CD4-positive, alpha-beta T cell treated with Interleukin-4 for 1 hour (primary cell): ENCODE measurements around the gene FHIT.

Experiments used
- DNase-seq, 2 donors: peaks; one replicate each; pipeline ENCODE4 v3.0.0-alpha.2; 2020 to 2022

Gene FHIT

DNA sequence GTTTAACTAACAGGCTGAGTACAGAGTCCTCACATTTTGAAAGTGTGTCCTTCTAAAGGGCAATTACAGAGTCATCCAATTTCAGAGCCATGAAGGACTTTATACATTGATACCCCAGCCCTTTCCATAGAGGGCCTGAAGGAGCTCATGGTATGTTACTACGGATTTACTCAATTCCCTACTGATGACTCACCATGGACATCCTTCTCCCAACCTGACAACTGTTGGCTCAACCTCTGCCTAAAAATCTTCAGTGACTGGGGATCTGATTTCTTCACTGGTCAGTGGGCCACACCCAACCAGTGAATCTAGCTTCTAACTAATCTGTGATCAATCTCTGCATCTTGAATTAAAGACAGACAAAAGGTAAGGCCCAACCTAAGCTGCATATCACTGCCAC is 1238.0 kb downstream of the FHIT start:
- no peak for DNase-seq

- DNase-seq: no peak
Measured at GRCh38 chr3:60011218-60011617, 1240.0 kb downstream of the FHIT start.

- peak; percentile 80 to 84 for DNase-seq
Measured at GRCh38 chr3:60010781-60011180, 1240.5 kb downstream of the FHIT start.

- DNase-seq: no peak
Measured at GRCh38 chr3:60009931-60010478, 1241.2 kb downstream of the FHIT start.

DNA sequence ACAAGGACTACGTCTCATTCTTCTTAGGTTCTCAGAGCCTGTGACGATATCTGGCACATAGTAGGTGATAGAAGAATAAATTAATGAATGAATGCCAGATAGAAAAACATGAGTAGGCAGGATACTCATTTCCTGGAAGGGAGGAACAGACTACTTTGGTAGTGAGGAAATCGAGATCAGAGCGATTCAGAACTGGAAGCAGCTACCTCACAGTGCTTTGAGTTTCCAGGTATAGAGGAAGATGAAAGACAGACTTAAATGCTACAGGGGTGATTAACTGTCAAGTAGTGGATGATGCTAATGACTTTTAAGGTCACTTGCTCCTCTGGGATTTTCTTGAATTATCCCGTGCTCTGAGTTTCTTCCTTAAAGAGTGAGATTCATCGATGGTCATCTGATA is 1249.9 kb downstream of the FHIT start:
- DNase-seq: no peak

GRCh38 chr3:60000311-60001105 is 1250.7 kb downstream of the FHIT start:
- DNase-seq: no peak

GRCh38 chr3:59998058-59998457 is 1253.2 kb downstream of the FHIT start:
- DNase-seq: no peak

DNA sequence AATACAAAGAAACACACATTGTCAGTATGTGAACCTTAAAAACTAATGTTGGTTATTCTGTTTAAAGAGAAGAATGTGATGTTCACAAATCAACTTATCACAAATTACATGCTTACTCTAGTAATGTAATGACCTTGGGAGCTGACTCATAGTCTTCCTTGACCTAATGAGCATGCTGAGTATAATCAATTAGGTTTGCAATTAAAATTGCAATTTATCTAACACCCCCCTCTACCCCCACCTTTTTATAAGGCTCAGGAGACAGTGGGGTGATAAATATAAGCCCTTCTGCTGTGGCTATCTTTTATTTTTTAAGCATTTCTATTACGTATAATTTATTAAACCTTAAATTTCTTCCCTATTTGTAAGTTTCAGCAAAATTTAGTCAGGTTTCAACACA is 1253.7 kb downstream of the FHIT start:
- DNase-seq: no peak

DNA sequence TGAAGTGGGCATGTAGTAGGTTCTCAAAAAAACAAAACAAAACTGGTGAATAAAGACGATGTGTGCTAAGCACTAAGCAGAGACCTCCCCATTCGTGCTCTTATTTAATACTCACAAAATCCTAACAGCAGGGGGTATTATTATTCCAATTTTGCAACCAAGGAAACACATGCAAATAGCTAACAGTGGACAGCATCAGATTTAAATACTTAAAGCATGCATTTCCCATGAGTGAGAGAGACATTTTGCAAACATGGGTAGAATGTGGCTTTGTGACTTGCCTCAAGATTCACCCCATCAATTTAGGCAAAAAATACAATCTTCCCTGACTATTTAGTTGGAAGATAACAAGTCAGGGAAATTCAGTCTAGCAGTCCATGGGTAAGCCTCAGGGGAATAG is 1255.2 kb downstream of the FHIT start:
- no peak for DNase-seq

DNA sequence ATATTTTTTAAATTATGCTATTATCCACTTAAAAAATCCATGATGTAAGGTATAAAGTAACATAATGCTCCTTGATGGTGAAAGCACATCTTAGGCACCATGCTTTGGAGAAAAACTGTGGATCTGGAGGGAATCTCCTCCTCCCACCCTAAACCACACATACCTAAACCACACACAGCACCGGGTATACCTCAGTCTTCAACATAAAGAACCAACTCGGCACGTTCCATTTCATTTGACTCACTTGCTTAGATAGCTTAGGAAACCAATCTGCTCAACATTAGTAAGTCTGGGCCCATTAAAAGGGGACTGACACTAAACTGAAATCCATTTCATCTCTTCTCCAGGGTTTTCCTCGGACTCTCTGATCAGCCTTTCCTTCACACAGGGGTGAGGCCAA is 1255.7 kb downstream of the FHIT start:
- DNase-seq: no peak

- no peak for DNase-seq
Measured at GRCh38 chr3:59994732-59995304, 1256.4 kb downstream of the FHIT start.

DNA sequence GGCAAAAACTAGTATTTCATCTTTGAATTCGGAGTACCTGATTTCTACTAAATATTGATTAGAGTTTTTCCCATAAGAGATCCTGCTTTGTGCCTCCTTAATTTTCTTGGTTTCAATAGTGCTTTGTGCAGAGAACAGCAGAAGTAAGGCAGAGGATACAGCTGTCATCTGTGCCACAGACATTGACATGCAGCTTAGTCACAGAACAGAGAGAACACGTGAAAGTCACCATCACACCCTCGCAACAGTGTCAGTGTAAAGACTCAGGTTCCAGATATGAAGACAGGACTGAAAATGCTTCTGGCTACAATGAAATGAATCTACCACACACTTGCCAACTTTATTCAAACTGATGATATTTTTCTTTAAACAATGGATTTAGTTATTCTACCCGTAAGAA is 1258.7 kb downstream of the FHIT start:
- no peak for DNase-seq

GRCh38 chr3:59990915-59991314 is 1260.3 kb downstream of the FHIT start:
- no peak for DNase-seq

DNA sequence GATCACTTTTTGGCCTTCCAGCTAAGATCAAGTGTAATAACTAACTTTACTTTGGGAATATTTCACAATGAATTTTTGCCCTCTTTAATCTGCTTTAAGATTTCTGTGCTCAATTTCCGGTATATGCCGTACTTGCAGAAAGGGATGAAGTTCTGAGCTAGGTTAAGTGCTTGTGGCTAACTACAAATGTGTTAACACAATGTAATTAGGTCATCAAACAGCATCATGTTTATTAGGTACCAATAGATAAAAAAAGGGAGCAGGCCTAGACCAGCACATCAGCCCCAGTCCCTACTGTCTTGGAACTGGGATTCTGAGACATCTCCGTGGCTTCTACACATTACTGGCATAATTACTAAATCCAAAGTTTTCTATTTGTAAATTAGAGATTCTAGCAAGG is 1268.7 kb downstream of the FHIT start:
- no peak for DNase-seq

- DNase-seq: peak in 1 of 2 donors; percentile 28
Measured at GRCh38 chr3:59981377-59981776, 1269.9 kb downstream of the FHIT start.

DNA sequence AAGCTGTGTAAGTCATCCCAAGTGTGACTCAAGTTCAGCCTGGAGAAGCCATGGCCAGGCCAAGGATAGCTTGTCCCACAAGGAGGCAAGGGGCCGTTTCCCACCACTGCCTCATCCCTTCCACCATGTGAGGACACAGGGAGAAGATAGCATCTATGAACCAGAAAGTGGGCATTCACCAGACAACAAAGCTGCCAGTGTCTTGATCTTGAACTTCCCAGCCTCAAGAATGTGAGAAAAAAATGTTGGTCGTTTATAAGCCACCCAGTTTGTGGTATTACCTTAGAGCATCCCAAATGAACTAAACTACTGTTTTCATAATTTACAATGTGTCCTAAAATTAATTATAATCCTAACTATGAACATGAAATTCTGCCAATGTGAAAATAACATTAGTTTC is 1270.7 kb downstream of the FHIT start:
- DNase-seq: no peak

GRCh38 chr3:59979542-59979941 is 1271.7 kb downstream of the FHIT start:
- no peak for DNase-seq

DNA sequence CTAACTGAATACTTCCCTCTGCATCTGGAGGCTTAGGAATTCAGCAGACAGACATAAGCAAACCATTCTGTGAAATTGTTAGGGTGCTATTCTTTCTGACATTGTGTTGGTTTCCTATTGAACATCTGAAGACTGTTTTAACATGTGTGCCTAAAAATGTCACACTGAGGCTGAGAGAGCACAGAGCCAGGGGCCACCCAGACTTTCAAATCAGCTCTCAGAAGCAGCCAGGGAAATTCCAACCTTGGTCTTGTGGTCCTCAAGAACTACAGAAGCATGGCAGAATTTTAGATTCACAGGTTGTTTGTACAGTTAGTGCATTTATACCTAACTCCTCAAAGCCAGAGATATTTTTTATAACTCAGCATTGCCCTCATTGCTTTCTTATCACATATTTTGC is 1272.3 kb downstream of the FHIT start:
- peak in 1 of 2 donors; percentile 37 for DNase-seq

- DNase-seq: no peak
Measured at GRCh38 chr3:59970796-59971195, 1280.5 kb downstream of the FHIT start.

DNA sequence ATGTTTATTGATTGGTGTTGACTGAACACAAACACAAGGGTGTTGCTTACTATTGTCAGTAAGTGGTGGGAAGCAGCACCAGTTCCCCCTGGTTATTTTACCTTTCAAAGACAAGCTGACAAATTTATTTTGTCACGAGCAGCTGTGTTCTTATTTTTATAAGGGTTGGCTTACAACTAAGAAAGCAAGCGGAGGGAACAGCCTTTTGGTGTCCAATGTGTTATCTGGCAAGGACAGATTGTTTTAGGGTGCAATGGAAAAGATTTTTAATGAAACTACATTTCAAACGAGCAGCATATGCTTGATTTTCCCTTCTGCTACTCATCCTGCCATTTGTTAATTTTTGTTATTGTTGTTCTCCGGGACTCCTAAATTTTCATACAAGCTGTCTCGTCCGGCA is 1280.9 kb downstream of the FHIT start:
- DNase-seq: no peak

- no peak for DNase-seq
Measured at GRCh38 chr3:59968513-59969045, 1282.7 kb downstream of the FHIT start.

DNA sequence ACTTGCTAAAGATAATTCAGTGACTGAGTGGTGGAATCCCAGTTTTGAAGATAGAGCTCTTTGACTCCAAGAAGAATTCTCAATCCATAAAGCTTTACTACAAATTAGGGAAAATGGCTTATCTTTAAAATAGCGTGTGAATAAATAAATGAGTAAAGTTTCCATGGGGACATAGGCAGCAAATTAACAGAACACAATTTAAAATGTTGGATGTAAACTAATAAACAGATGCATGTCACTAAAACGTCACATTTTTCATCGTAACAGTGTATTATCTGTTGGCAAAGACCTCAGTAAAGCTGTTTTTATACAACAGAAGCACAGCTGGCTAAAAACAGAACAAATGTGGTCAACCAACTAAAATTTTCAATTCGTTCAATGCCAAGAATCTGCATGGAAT is 1287.6 kb downstream of the FHIT start:
- no peak for DNase-seq

DNA sequence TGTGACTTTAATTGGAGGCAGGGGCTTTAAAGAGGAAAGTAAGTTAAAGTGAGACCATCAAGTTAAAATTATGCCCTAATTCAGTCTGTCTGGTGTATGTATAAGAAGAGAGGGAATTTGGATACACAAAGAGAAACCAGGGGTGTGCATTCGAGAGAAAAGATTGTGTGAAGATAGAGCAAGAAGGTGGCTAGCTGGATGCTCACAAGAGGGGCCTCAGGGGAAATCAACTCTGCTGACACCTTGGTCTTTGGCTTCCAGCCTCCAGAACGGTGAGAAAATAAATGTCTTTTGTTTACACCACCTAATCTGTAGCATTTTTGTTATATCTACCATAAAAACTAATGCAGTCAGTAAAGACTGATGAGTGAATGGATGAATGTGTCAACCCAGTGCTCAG is 1294.1 kb downstream of the FHIT start:
- DNase-seq: no peak

DNA sequence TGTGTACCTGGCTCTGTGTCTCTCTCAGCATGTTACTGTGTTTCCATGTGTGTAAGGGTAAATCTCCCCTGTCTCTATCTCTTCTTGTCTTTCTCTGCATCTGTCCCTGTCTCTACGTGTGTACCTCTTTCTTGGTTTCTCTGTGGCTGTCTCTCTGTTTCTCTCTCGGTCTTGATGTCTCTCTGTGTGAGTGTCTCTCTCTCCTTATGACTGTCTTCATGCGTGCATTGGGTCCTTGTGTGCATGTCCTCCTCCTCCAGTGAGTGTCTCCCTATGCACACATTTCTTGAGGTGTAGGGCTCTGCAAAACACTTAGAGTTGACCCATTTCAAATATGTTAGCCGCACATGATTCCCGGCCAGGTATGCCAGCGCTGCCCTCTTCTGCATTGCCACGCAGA is 1298.1 kb downstream of the FHIT start:
- DNase-seq: no peak
